K562 (cell line): Measurements from ENCODE around the gene LRMDA. TPM values are rescaled to one million over a fixed set of nuclear protein-coding genes. Genes with fewer than 3 reads are reported as not detected.

Experiments used
- ATAC-seq: fragments of 200-7000 bp; cut with Tn5 transposase; 3 replicates; pipeline ENCODE4 v1.9.1; 2020; ENCODE audit warnings: moderate library complexity
- BruUV-seq: library from RNA; stranded (reverse); fragments of 400-500 nt; replicated peaks from 2 replicates; lab custom pipeline; 2021; lab: Mats Ljungman, UMichigan
- CTCF ChIA-PET: fragments of 300-600 bp; formaldehyde crosslinking; extraction: SDS; loops from one replicate; lab custom pipeline; 2021; ENCODE audit warnings: low intra/inter-chr PET ratio; lab: Yijun Ruan, JAX
- POLR2A ChIA-PET: fragments of 300-600, 350-650 bp; sonication (Branson Sonifier 250); formaldehyde crosslinking; extraction: SDS; loops from one replicate; lab custom pipeline; 2021; ENCODE audit warnings: antibody characterized with exemption, inconsistent platforms; lab: Yijun Ruan, JAX
- DNase-seq, 4 experiments: peaks; one replicate each; pipeline versions ENCODE4 v3.0.0 to v3.0.0-alpha.2; 2011 to 2018; ENCODE audit warnings: low spot score in 3 of 4, mixed read lengths in 3 of 4; ENCODE audit errors: extremely low read depth in 1 of 4
- FAIRE-seq: peaks from 2 replicates; lab custom pipeline; 2011; peaks lifted over from hg19 to GRCh38; lab: Jason Lieb, UNC
- H2AFZ ChIP-seq: 2 replicates; pipeline ENCODE4 v1.6.0; 2011; ENCODE audit warnings: low read depth, low read length, control low read depth, inconsistent platforms
- H3K27ac ChIP-seq: fragments of 200-600 bp; 3 replicates; pipeline ENCODE4 v1.8.0; 2011; ENCODE audit warnings: low read depth, mild to moderate bottlenecking, control low read depth, inconsistent platforms, low read length, moderate library complexity, mixed read lengths; ENCODE audit errors: extremely low read depth
- H3K27me3 ChIP-seq, 2 experiments: fragments of 300-600 bp in 1 of 2; 2 replicates in 1 of 2; 3 replicates in 1 of 2; pipeline versions ENCODE4 v1.6.0 to v1.8.0; 2011; ENCODE audit warnings: inconsistent platforms in 2 of 2, low read length in 2 of 2, mild to moderate bottlenecking in 1 of 2, mixed read lengths in 1 of 2, moderate library complexity in 1 of 2; ENCODE audit not compliant: control insufficient read depth in 2 of 2, insufficient read depth in 2 of 2
- H3K36me3 ChIP-seq: fragments of 300-600 bp; 3 replicates; pipeline ENCODE4 v1.8.0; 2011; ENCODE audit warnings: mild to moderate bottlenecking, low read length, inconsistent platforms; ENCODE audit not compliant: control insufficient read depth, insufficient read depth
- H3K4me1 ChIP-seq, 2 experiments: fragments of 200-600 bp in 1 of 2; replicated peaks in 1 of 2; 2 replicates in 1 of 2; 3 replicates in 1 of 2; pipeline versions ENCODE4 v1.5.1 to v1.8.0; 2011; ENCODE audit warnings: inconsistent platforms in 2 of 2, low read length in 2 of 2, mild to moderate bottlenecking in 1 of 2, mixed read lengths in 1 of 2, moderate library complexity in 1 of 2; ENCODE audit not compliant: control insufficient read depth in 2 of 2, insufficient read depth in 2 of 2
- H3K4me2 ChIP-seq: 2 replicates; pipeline ENCODE4 v1.6.1; 2011; ENCODE audit warnings: low read length, control low read depth, inconsistent platforms, mixed read lengths; ENCODE audit not compliant: insufficient read depth
- H3K4me3 ChIP-seq: fragments of 200-600 bp; sonication (generic), shearing (Covaris generic); 2 replicates; pipeline ENCODE4 v1.5.1; 2016; ENCODE audit warnings: control low read depth, inconsistent platforms
- H3K79me2 ChIP-seq: fragments of 200-600 bp; 3 replicates; pipeline ENCODE4 v1.8.0; 2011; ENCODE audit warnings: low read length, inconsistent platforms; ENCODE audit not compliant: control insufficient read depth, insufficient read depth
- H3K9ac ChIP-seq, 2 experiments: 2 replicates each; pipeline versions ENCODE4 v1.6.0 to v1.6.1; 2011; ENCODE audit warnings: low read depth in 2 of 2, low read length in 2 of 2, control low read depth in 1 of 2, inconsistent platforms in 1 of 2, mild to moderate bottlenecking in 1 of 2, mixed read lengths in 1 of 2; ENCODE audit not compliant: insufficient read depth in 1 of 2
- H3K9me1 ChIP-seq: one replicate; pipeline ENCODE4 v1.6.0; 2011; ENCODE audit warnings: inconsistent platforms, mild to moderate bottlenecking, low read length, moderate library complexity; ENCODE audit not compliant: control insufficient read depth, insufficient read depth
- H3K9me3 ChIP-seq: replicated peaks from 2 replicates; pipeline ENCODE4 v1.5.1; 2011; ENCODE audit warnings: low read depth, low read length, inconsistent platforms; ENCODE audit not compliant: control insufficient read depth, insufficient read depth
- H4K20me1 ChIP-seq: replicated peaks from 2 replicates; pipeline ENCODE4 v1.6.1; 2011; ENCODE audit warnings: low read length, inconsistent platforms, mixed read lengths; ENCODE audit not compliant: control insufficient read depth, insufficient read depth
- FOXP1 ChIP-seq: sonication (generic); formaldehyde crosslinking; IDR thresholded peaks from 2 replicates; pipeline ENCODE4 v1.8.0; 2022; ENCODE audit warnings: mild to moderate bottlenecking, missing genetic modification reagents
- GATA2 ChIP-seq: sonication (generic); formaldehyde crosslinking; IDR thresholded peaks from 2 replicates; pipeline ENCODE4 v1.4.0; 2020; ENCODE audit warnings: mild to moderate bottlenecking, missing genetic modification reagents
- HES1 ChIP-seq: fragments of 450-650 bp; IDR thresholded peaks from 2 replicates; pipeline ENCODE4 v1.6.1; 2016; ENCODE audit warnings: low read depth, mild to moderate bottlenecking, moderate library complexity
- NRF1 ChIP-seq, 2 experiments: fragments of 450-650 bp; IDR thresholded peaks in 1 of 2; conservative IDR thresholded peaks in 1 of 2; 2 replicates each; pipeline ENCODE4 v1.6.1; 2014; ENCODE audit warnings: mild to moderate bottlenecking in 2 of 2
- PHTF2 ChIP-seq: fragments of 250-450 bp; sonication (Bioruptor Pico); IDR thresholded peaks from 2 replicates; pipeline ENCODE4 v1.5.0; 2021; ENCODE audit warnings: mild to moderate bottlenecking
- RAD21 ChIP-seq, 2 experiments: fragments of 250-450 bp in 1 of 2; fragments of 450-650 bp in 1 of 2; sonication (Bioruptor Pico) in 1 of 2; formaldehyde crosslinking in 1 of 2; IDR thresholded peaks in 1 of 2; conservative IDR thresholded peaks in 1 of 2; 2 replicates each; pipeline versions ENCODE4 v1.4.0 to v1.8.0; 2020 to 2022; ENCODE audit warnings: mild to moderate bottlenecking in 2 of 2, moderate library complexity in 1 of 2
- REST ChIP-seq, 2 experiments: fragments of 450-650 bp; formaldehyde crosslinking in 1 of 2; IDR thresholded peaks; 2 replicates each; pipeline versions ENCODE4 v1.4.0 to v1.6.1; 2014 to 2020; ENCODE audit warnings: mild to moderate bottlenecking in 2 of 2, borderline replicate concordance in 1 of 2, low read depth in 1 of 2
- ZNF274 ChIP-seq: IDR thresholded peaks from 2 replicates; pipeline ENCODE4 v1.6.1; 2011; ENCODE audit warnings: low read depth, mild to moderate bottlenecking, low read length, moderate library complexity, borderline replicate concordance
- ZNF561 ChIP-seq: fragments of 450-650 bp; formaldehyde crosslinking; conservative IDR thresholded peaks from 2 replicates; pipeline ENCODE4 v1.4.0; 2020; ENCODE audit warnings: mild to moderate bottlenecking, moderate library complexity
- ZNF79 ChIP-seq: fragments of 250-450 bp; sonication (Bioruptor Pico); IDR thresholded peaks from 2 replicates; pipeline ENCODE4 v1.4.0; 2020; ENCODE audit warnings: low read depth, mild to moderate bottlenecking, moderate library complexity
- WGBS: fragments of 100-300 bp; shearing (Covaris generic); methylation state at CpG from one replicate; pipeline ENCODE4 v1.1.6; 2016; ENCODE audit warnings: low coverage, mixed read lengths; ENCODE audit not compliant: insufficient coverage; ENCODE audit errors: missing lambda C conversion rate; 5-methylcytosine and 5-hydroxymethylcytosine counted together
- in situ Hi-C: fragments of 300-500 bp; cut with MboI; formaldehyde crosslinking; loops from 4 replicates; pipeline ENCODE4 v1.15.0; 2018; ENCODE audit warnings: inconsistent platforms, mixed read lengths
- intact Hi-C: fragments of 100-400 bp; cut with micrococcal nuclease; formaldehyde crosslinking; loops from 2 replicates; pipeline ENCODE4 v1.14.2; 2022
- polyA plus RNA-seq, 8 experiments: library from polyadenylated mRNA; depleted of rRNA in 4 of 8; stranded (reverse) in 5 of 8; unstranded in 3 of 8; fragments of >200 nt; fragmentation: Nextera tagmentation in 2 of 8; fragmentation: Illumina TruSeq in 1 of 8; extraction: Ambion mirVana in 2 of 8; extraction: Trizol in 1 of 8; gene quantifications; 2 replicates each; pipeline versions ENCODE4 v1.2.1 to v1.2.3, GENCODE V29; 2011 to 2014; ENCODE audit warnings: inconsistent platforms in 1 of 8, missing spikeins in 1 of 8
- total RNA-seq, 7 experiments: library from RNA; depleted of rRNA in 6 of 7; stranded (reverse); fragments of >200 nt in 6 of 7; fragmentation: Illumina TruSeq in 2 of 7; extraction: Trizol in 2 of 7; gene quantifications; 2 replicates each; pipeline versions ENCODE4 v1.2.1 to v1.2.3, GENCODE V29; 2011 to 2021; ENCODE audit warnings: low replicate concordance in 1 of 7

LRMDA gene
- total and polyA plus RNA-seq, 9 of the 15 experiments (the other 6 are each of a cell fraction or from before 2014, with no cell fraction given): 0.25 TPM; not detected in 8

GRCh38 chr10:75717126-75717916, 285.9 kb downstream of the LRMDA start:
- H3K27me3 ChIP-seq: no peaks in the 10 kb centered on the region
- intact Hi-C loops: no loop called here
- BruUV-seq: no TSS peak
- no peaks in the 10 kb centered on the region for H3K9me1 ChIP-seq
- DNase-seq (no peak), ATAC-seq (no peak), FAIRE-seq (no peak)
- H3K4me2 ChIP-seq: no peak overlapping the region
- in situ Hi-C loops: no loop called here
- no peak overlapping the region for H3K9ac ChIP-seq
- no peaks in the 10 kb centered on the region for H3K9me3 ChIP-seq
- CTCF ChIA-PET: no interaction called here
- no peak overlapping the region for H3K4me3 ChIP-seq
- H2AFZ ChIP-seq: no peak overlapping the region
- no peaks in the 10 kb centered on the region for H3K36me3 ChIP-seq
- POLR2A ChIA-PET: interaction anchor here (0.6 to 1.3 kb wide), 4 partner anchors 10 to 12 kb away, joined by 3 to 5 read pairs (median 4); no protein-coding TSS in a partner anchor
- H4K20me1 ChIP-seq: no peaks in the 10 kb centered on the region
- H3K79me2 ChIP-seq: no peaks in the 10 kb centered on the region
- H3K27ac ChIP-seq: no peak overlapping the region
- under 1% methylated on average over 10 of the region's 10 CpGs for WGBS
- H3K4me1 ChIP-seq: no peaks in the 10 kb centered on the region
- TF ChIP-seq GATA2 (CRISPR knock-in tag) (no peak), ZNF274 (no peak), ZNF79 (no peak), FOXP1 (no peak), HES1 (no peak), REST (IDR thresholded peaks at IDR 0.05; ENCODE audit: borderline replicate concordance) (peak; percentile 14; the same call in 1 of the 2 replicates), REST (CRISPR knock-in tag; IDR thresholded peaks at IDR 0.05; ENCODE audit: low read depth) (no peak), PHTF2 (no peak), NRF1 (conservative IDR thresholded peaks at IDR 0.05 in 1 of 2, IDR thresholded peaks at IDR 0.05 in 1 of 2) (no peak), RAD21 (CRISPR knock-in tag; conservative IDR thresholded peaks at IDR 0.05 in 1 of 2, IDR thresholded peaks at IDR 0.05 in 1 of 2) (peak; percentile 30 to 43), ZNF561 (CRISPR knock-in tag) (no peak)
